Measurements from ENCODE around the gene NEURL1B. TPM values are rescaled to one million over a fixed set of nuclear protein-coding genes. Genes with fewer than 3 reads are reported as not detected.
A peak's percentile ranks its signal among the peaks of the same experiment; 100 is the strongest.
"Not testable (repeated sequence)": the region's sequence is repeated elsewhere in the genome, so short reads cannot be mapped to it uniquely, and the experiment has no call there.

Gene NEURL1B
- polyA plus RNA-seq (2013, experiment 1 of 2; ENCODE audit: insufficient read length) = 8.1 TPM
- polyA plus RNA-seq (2013, experiment 2 of 2; ENCODE audit: insufficient read length) = 2.1 TPM

GRCh38 chr5:172640822-172641358, at the start of gene NEURL1B:
Gene NEURL1B (plus strand): TSS chr5:172641263. CDS start chr5:172641407, 144 bp downstream.
- peak; percentile 73 for DNase-seq

GRCh38 chr5:172591636-172592035, 49.4 kb upstream of the NEURL1B start:
- DNase-seq = no peak

GRCh38 chr5:172592881-172593280, 48.2 kb upstream of the NEURL1B start:
- no peak for DNase-seq

GRCh38 chr5:172593306-172593705, 47.8 kb upstream of the NEURL1B start:
- no peak for DNase-seq

- no peak for DNase-seq
Measured at GRCh38 chr5:172593721-172594235, 47.3 kb upstream of the NEURL1B start.

- no peak for DNase-seq
Measured at GRCh38 chr5:172594431-172594830, 46.6 kb upstream of the NEURL1B start.

GRCh38 chr5:172594867-172595466, 46.1 kb upstream of the NEURL1B start:
- DNase-seq = no peak

GRCh38 chr5:172595596-172596455, 45.2 kb upstream of the NEURL1B start:
- DNase-seq = no peak

- no peak for DNase-seq
Measured at GRCh38 chr5:172596638-172597231, 44.3 kb upstream of the NEURL1B start.

GRCh38 chr5:172597755-172598155, 43.3 kb upstream of the NEURL1B start:
- DNase-seq = no peak

GRCh38 chr5:172598251-172599203, 42.5 kb upstream of the NEURL1B start:
- no peak for DNase-seq

GRCh38 chr5:172599204-172599567, 41.9 kb upstream of the NEURL1B start:
- no peak for DNase-seq

- no peak for DNase-seq
Measured at GRCh38 chr5:172600571-172600970, 40.5 kb upstream of the NEURL1B start.

GRCh38 chr5:172601576-172601975, 39.5 kb upstream of the NEURL1B start:
- DNase-seq = not testable (repeated sequence)

- DNase-seq = no peak
Measured at GRCh38 chr5:172602783-172603231, 38.3 kb upstream of the NEURL1B start.

GRCh38 chr5:172603251-172603806, 37.7 kb upstream of the NEURL1B start:
- peak; percentile 21 for DNase-seq

- DNase-seq = no peak
Measured at GRCh38 chr5:172605466-172605865, 35.6 kb upstream of the NEURL1B start.

GRCh38 chr5:172606156-172606785, 34.8 kb upstream of the NEURL1B start:
- DNase-seq = no peak

- DNase-seq = no peak
Measured at GRCh38 chr5:172607213-172607793, 33.8 kb upstream of the NEURL1B start.

- DNase-seq = no peak
Measured at GRCh38 chr5:172608773-172609172, 32.3 kb upstream of the NEURL1B start.

All from fibroblast of skin of back (primary cell).